Endothelial cell of umbilical vein (primary cell): ENCODE measurements around the gene MSL1. TPM values are rescaled to one million over a fixed set of nuclear protein-coding genes. Genes with fewer than 3 reads are reported as not detected.

Experiments
- BruUV-seq: library from RNA; stranded (reverse); fragments of 400-500 nt; replicated peaks from 2 replicates; lab custom pipeline; 2021; lab: Mats Ljungman, UMichigan
- CTCF ChIA-PET: fragments of 300-600, 350-600 bp; sonication (Branson Sonifier 250); formaldehyde crosslinking; loops from one replicate; lab custom pipeline; 2021; ENCODE audit warnings: antibody characterized with exemption, inconsistent platforms; lab: Charles Lee
- POLR2A ChIA-PET: fragments of 300-600, 350-600 bp; sonication (Branson Sonifier 250); formaldehyde crosslinking; loops from one replicate; lab custom pipeline; 2021; ENCODE audit warnings: antibody characterized with exemption, inconsistent platforms; lab: Charles Lee
- DNase-seq: peaks from one replicate; pipeline ENCODE4 v3.0.0-alpha.2; 2011; ENCODE audit warnings: low read depth, low spot score
- FAIRE-seq: peaks from 2 replicates; lab custom pipeline; 2011; peaks lifted over from hg19 to GRCh38; lab: Jason Lieb, UNC
- H2AFZ ChIP-seq: 2 replicates; pipeline ENCODE4 v1.6.0; 2012; ENCODE audit warnings: low read depth, low read length, control low read depth, inconsistent platforms
- H3K27ac ChIP-seq: 2 replicates; pipeline ENCODE4 v1.5.1; 2011; ENCODE audit warnings: low read depth, mild to moderate bottlenecking, control low read depth, low read length, moderate library complexity; ENCODE audit not compliant: insufficient read depth
- H3K27me3 ChIP-seq, 2 experiments: 2 replicates each; pipeline versions ENCODE4 v1.6.0 to v1.6.1; 2011; ENCODE audit warnings: low read length in 2 of 2, mixed read lengths in 1 of 2; ENCODE audit not compliant: control insufficient read depth in 2 of 2, insufficient read depth in 2 of 2
- H3K36me3 ChIP-seq, 2 experiments: 2 replicates in 1 of 2; 3 replicates in 1 of 2; pipeline ENCODE4 v1.5.1; 2011; ENCODE audit warnings: low read length in 2 of 2, mild to moderate bottlenecking in 1 of 2, moderate library complexity in 1 of 2; ENCODE audit not compliant: control insufficient read depth in 2 of 2, insufficient read depth in 2 of 2; ENCODE audit errors: extremely low read depth in 1 of 2
- H3K4me1 ChIP-seq: 3 replicates; pipeline ENCODE4 v1.5.1; 2011; ENCODE audit warnings: mild to moderate bottlenecking, low read length; ENCODE audit not compliant: control insufficient read depth, insufficient read depth; ENCODE audit errors: extremely low read depth
- H3K4me2 ChIP-seq: 2 replicates; pipeline ENCODE4 v1.6.1; 2011; ENCODE audit warnings: low read length, control low read depth, mixed read lengths; ENCODE audit not compliant: insufficient read depth
- H3K4me3 ChIP-seq, 3 experiments: fragments of 200-600 bp in 1 of 3; sonication (generic), shearing (Covaris generic) in 1 of 3; replicated peaks in 1 of 3; 2 replicates each; pipeline ENCODE4 v1.5.1; 2011 to 2016; ENCODE audit warnings: control low read depth in 3 of 3, low read length in 3 of 3, mild to moderate bottlenecking in 2 of 3, inconsistent platforms in 1 of 3, low read depth in 1 of 3, moderate library complexity in 1 of 3; ENCODE audit not compliant: insufficient read depth in 1 of 3
- H3K79me2 ChIP-seq: 2 replicates; pipeline ENCODE4 v1.6.0; 2012; ENCODE audit warnings: low read length, inconsistent platforms; ENCODE audit not compliant: control insufficient read depth, insufficient read depth
- H3K9ac ChIP-seq: replicated peaks from 2 replicates; pipeline ENCODE3; 2011; ENCODE audit warnings: low read length, control low read depth; ENCODE audit not compliant: insufficient read depth; ENCODE audit errors: extremely low read depth
- H3K9me1 ChIP-seq: replicated peaks from 3 replicates; pipeline ENCODE4 v1.6.0; 2011; ENCODE audit warnings: mild to moderate bottlenecking, low read length; ENCODE audit not compliant: control insufficient read depth, insufficient read depth; ENCODE audit errors: extremely low read depth
- H3K9me3 ChIP-seq: replicated peaks from 2 replicates; pipeline ENCODE4 v1.5.1; 2012; ENCODE audit warnings: low read length, inconsistent platforms; ENCODE audit not compliant: control insufficient read depth, insufficient read depth
- H4K20me1 ChIP-seq: replicated peaks from 2 replicates; pipeline ENCODE3; 2011; ENCODE audit warnings: mild to moderate bottlenecking, low read length; ENCODE audit not compliant: control insufficient read depth, insufficient read depth; ENCODE audit errors: extremely low read depth
- EZH2 ChIP-seq: IDR thresholded peaks from 2 replicates; pipeline ENCODE4 v1.6.1; 2012; ENCODE audit warnings: borderline replicate concordance, low read depth, mild to moderate bottlenecking, moderate library complexity, low read length, inconsistent platforms; ENCODE audit not compliant: severe bottlenecking
- FOS ChIP-seq: IDR thresholded peaks from 2 replicates; pipeline ENCODE4 v1.6.1; 2011; ENCODE audit warnings: mild to moderate bottlenecking, low read length, moderate library complexity, borderline replicate concordance; ENCODE audit not compliant: insufficient read depth
- GATA2 ChIP-seq: IDR thresholded peaks from 2 replicates; pipeline ENCODE4 v1.7.0; 2011; ENCODE audit warnings: low read depth, mild to moderate bottlenecking, moderate library complexity, mixed read lengths, low read length; ENCODE audit not compliant: insufficient read length, insufficient read depth
- JUN ChIP-seq: IDR thresholded peaks from 2 replicates; pipeline ENCODE4 v1.6.1; 2011; ENCODE audit warnings: borderline replicate concordance, low read depth; ENCODE audit not compliant: insufficient read length, insufficient read depth
- MAX ChIP-seq: IDR thresholded peaks from 2 replicates; pipeline ENCODE4 v1.6.1; 2011; ENCODE audit not compliant: insufficient read depth, insufficient read length
- MYC ChIP-seq: IDR thresholded peaks from one replicate; pipeline ENCODE4 v1.6.1; 2011; ENCODE audit warnings: mild to moderate bottlenecking, low read depth, low read length
- POLR2A ChIP-seq: IDR thresholded peaks from 2 replicates; pipeline ENCODE4 v1.6.1; 2012; ENCODE audit warnings: low read depth, mild to moderate bottlenecking, control low read depth, low read length
- POLR2AphosphoS5 ChIP-seq: IDR thresholded peaks from 2 replicates; pipeline ENCODE4 v1.6.1; 2012; ENCODE audit warnings: low read depth, mild to moderate bottlenecking, control low read depth, low read length, moderate library complexity; ENCODE audit not compliant: insufficient read depth
- dilution Hi-C: fragments of 300-500 bp; cut with MboI; formaldehyde crosslinking; loops from one replicate; pipeline ENCODE4 v1.15.0; 2019; ENCODE audit warnings: low sequenced_read_pairs; ENCODE audit not compliant: extremely low pct_ligation_motif_present
- intact Hi-C: fragments of 100-400 bp; cut with micrococcal nuclease; formaldehyde crosslinking; loops from one replicate; pipeline ENCODE4 v1.10.0; 2022
- polyA plus RNA-seq, 4 experiments: library from polyadenylated mRNA; depleted of rRNA in 3 of 4; stranded (reverse) in 3 of 4; unstranded in 1 of 4; fragments of >200 nt; gene quantifications; 2 replicates each; pipeline versions ENCODE4 v1.2.1 to v1.2.3, GENCODE V29; 2011 to 2012; ENCODE audit warnings: missing spikeins in 1 of 4
- total RNA-seq: library from RNA; stranded (reverse); gene quantifications from 2 replicates; pipeline ENCODE4 v1.2.3, GENCODE V29; 2021
- TF ChIP-seq, protein P1 (sequence below), 2 donors: IDR thresholded peaks; 1 replicate in 1 of 2; 2 replicates in 1 of 2; pipeline ENCODE4 v1.5.1; 2011; ENCODE audit warnings: low read length in 2 of 2, mild to moderate bottlenecking in 2 of 2, moderate library complexity in 2 of 2, control low read depth in 1 of 2, inconsistent platforms in 1 of 2, low read depth in 1 of 2; ENCODE audit not compliant: insufficient read depth in 1 of 2; ENCODE audit errors: extremely low read depth in 1 of 2

Gene MSL1
- total and polyA plus RNA-seq, 2 donors (not counting 3 experiments of a cell fraction or from before 2014, with no cell fraction given), result 30.9 to 95.0 TPM

DNA sequence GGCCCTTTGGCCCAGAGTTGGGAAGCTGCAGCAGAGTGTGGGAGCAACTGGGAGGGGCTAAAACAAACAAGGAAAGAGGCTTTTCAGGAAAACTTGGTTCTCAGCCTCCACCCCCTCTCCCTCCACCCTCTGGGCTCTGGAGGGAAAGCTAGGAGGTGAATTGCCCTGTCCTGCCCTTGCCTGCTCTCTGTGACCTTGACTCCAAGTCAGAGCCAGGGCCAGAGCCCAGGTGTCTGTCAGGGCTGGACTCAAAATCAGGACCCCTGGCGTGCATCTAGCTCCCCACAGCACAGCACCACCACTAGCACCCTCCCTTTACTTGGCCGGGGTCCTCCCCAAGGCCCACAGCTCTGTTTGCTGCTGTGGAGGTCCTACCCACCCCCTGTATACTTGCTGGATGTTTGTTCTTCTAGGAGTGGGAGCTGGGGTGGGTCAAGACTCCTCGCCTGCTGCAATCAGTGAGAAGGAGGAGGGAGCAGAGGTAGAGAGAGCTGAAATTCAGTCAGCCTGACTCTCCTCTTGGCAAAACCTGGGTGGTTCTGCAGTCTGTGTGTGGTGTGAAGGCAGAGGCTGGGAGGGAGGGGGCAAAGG is 18.6 kb upstream of the MSL1 start:
- Histone ChIP-seq H3K9me1 (no peaks in the 10 kb centered on the region), H3K4me2 (no peak overlapping the region), H3K36me3 (no peaks in the 10 kb centered on the region), H3K9me3 (no peaks in the 10 kb centered on the region), H3K27me3 (no peaks in the 10 kb centered on the region), H3K4me3 (no peak overlapping the region), H3K4me1 (peaks cover 43% of the 10 kb centered on the region), H3K9ac (no peak overlapping the region), H4K20me1 (no peaks in the 10 kb centered on the region), H2AFZ (no peak overlapping the region), H3K27ac (no peak overlapping the region), H3K79me2 (no peaks in the 10 kb centered on the region)
- TF ChIP-seq FOS (no peak), POLR2A (no peak), GATA2 (no peak), EZH2 (no peak), POLR2AphosphoS5 (no peak), MYC (no peak), JUN (no peak), MAX (no peak)
- TF ChIP-seq, protein P1, sequence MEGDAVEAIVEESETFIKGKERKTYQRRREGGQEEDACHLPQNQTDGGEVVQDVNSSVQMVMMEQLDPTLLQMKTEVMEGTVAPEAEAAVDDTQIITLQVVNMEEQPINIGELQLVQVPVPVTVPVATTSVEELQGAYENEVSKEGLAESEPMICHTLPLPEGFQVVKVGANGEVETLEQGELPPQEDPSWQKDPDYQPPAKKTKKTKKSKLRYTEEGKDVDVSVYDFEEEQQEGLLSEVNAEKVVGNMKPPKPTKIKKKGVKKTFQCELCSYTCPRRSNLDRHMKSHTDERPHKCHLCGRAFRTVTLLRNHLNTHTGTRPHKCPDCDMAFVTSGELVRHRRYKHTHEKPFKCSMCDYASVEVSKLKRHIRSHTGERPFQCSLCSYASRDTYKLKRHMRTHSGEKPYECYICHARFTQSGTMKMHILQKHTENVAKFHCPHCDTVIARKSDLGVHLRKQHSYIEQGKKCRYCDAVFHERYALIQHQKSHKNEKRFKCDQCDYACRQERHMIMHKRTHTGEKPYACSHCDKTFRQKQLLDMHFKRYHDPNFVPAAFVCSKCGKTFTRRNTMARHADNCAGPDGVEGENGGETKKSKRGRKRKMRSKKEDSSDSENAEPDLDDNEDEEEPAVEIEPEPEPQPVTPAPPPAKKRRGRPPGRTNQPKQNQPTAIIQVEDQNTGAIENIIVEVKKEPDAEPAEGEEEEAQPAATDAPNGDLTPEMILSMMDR (IDR thresholded peaks at IDR 0.05; ENCODE audit: extremely low read depth in 1 of 2, insufficient read depth in 1 of 2, low read depth in 1 of 2, low read length in 2 of 2), result no peak
- dilution Hi-C loops (no loop called here), intact Hi-C loops (no loop called here)
- FAIRE-seq, result no peak
- ChIA-PET CTCF (interaction anchor here (0.8 to 1.8 kb wide), 4 partner anchors 9 to 82 kb away, joined by 3 to 22 read pairs (median 4); no protein-coding TSS in a partner anchor), POLR2A (no interaction called here)
- DNase-seq, result no peak
- no TSS peak for BruUV-seq
